ENCODE measurements around the gene ATP10A. TPM values are rescaled to one million over a fixed set of nuclear protein-coding genes. Genes with fewer than 3 reads are reported as not detected.

ATP10A gene
- total RNA-seq, 1 donor from 2014 or later, result 6.8 TPM

GRCh38 chr15:25738171-25738965, 124.8 kb downstream of the ATP10A start:
- H3K36me3 Mint-ChIP-seq (ENCODE audit: low read depth), result no peaks in the 10 kb centered on the region
- peaks cover 39% of the 10 kb centered on the region for H3K4me1 Mint-ChIP-seq
- no peak overlapping the region for H3K27ac Mint-ChIP-seq (ENCODE audit: unreplicated experiment)
- H3K9me3 Mint-ChIP-seq, result no peaks in the 10 kb centered on the region
- no peak for TF ChIP-seq CTCF (conservative IDR thresholded peaks at IDR 0.05)
- DNase-seq (ENCODE audit: low read depth, low spot score), result no peak
- H3K27me3 Mint-ChIP-seq (ENCODE audit: low read depth), result no peaks in the 10 kb centered on the region
- no peak overlapping the region for H3K4me3 Mint-ChIP-seq

- DNase-seq (ENCODE audit: low read depth, low spot score), result no peak
- H3K27me3 Mint-ChIP-seq (ENCODE audit: low read depth), result no peaks in the 10 kb centered on the region
- H3K36me3 Mint-ChIP-seq (ENCODE audit: low read depth), result no peaks in the 10 kb centered on the region
- peaks cover 33% of the 10 kb centered on the region for H3K4me1 Mint-ChIP-seq
- no peak overlapping the region for H3K4me3 Mint-ChIP-seq
- H3K9me3 Mint-ChIP-seq, result no peaks in the 10 kb centered on the region
- no peak overlapping the region for H3K27ac Mint-ChIP-seq (ENCODE audit: unreplicated experiment)
- no peak for TF ChIP-seq CTCF (conservative IDR thresholded peaks at IDR 0.05)
Measured at GRCh38 chr15:25737218-25737643, 125.9 kb downstream of the ATP10A start.

- no peak overlapping the region for H3K27ac Mint-ChIP-seq (ENCODE audit: unreplicated experiment)
- H3K4me3 Mint-ChIP-seq, result no peak overlapping the region
- no peaks in the 10 kb centered on the region for H3K36me3 Mint-ChIP-seq (ENCODE audit: low read depth)
- H3K27me3 Mint-ChIP-seq (ENCODE audit: low read depth), result no peaks in the 10 kb centered on the region
- DNase-seq (ENCODE audit: low read depth, low spot score), result no peak
- TF ChIP-seq CTCF (conservative IDR thresholded peaks at IDR 0.05), result no peak
- peaks cover 27% of the 10 kb centered on the region for H3K4me1 Mint-ChIP-seq
- H3K9me3 Mint-ChIP-seq, result no peaks in the 10 kb centered on the region
Measured at GRCh38 chr15:25736461-25736860, 126.7 kb downstream of the ATP10A start.

GRCh38 chr15:25735550-25736384, 127.4 kb downstream of the ATP10A start:
- no peak for DNase-seq (ENCODE audit: low read depth, low spot score)
- no peaks in the 10 kb centered on the region for H3K27me3 Mint-ChIP-seq (ENCODE audit: low read depth)
- H3K4me3 Mint-ChIP-seq, result no peak overlapping the region
- no peaks in the 10 kb centered on the region for H3K9me3 Mint-ChIP-seq
- H3K4me1 Mint-ChIP-seq, result peaks cover 32% of the 10 kb centered on the region
- H3K27ac Mint-ChIP-seq (ENCODE audit: unreplicated experiment), result no peak overlapping the region
- no peak for TF ChIP-seq CTCF (conservative IDR thresholded peaks at IDR 0.05)
- no peaks in the 10 kb centered on the region for H3K36me3 Mint-ChIP-seq (ENCODE audit: low read depth)

- H3K9me3 Mint-ChIP-seq, result no peaks in the 10 kb centered on the region
- no peaks in the 10 kb centered on the region for H3K27me3 Mint-ChIP-seq (ENCODE audit: low read depth)
- peaks cover 31% of the 10 kb centered on the region for H3K4me1 Mint-ChIP-seq
- no peak overlapping the region for H3K4me3 Mint-ChIP-seq
- H3K27ac Mint-ChIP-seq (ENCODE audit: unreplicated experiment), result no peak overlapping the region
- no peaks in the 10 kb centered on the region for H3K36me3 Mint-ChIP-seq (ENCODE audit: low read depth)
- TF ChIP-seq CTCF (conservative IDR thresholded peaks at IDR 0.05), result no peak
- DNase-seq (ENCODE audit: low read depth, low spot score), result no peak
Measured at GRCh38 chr15:25734680-25735355, 128.3 kb downstream of the ATP10A start.

Data from neural crest cell (in vitro differentiated cells).